Astrocyte of the cerebellum (primary cell): ENCODE measurements around the gene XPO4.
"Not testable (repeated sequence)": the region's sequence is repeated elsewhere in the genome, so short reads cannot be mapped to it uniquely, and the experiment has no call there.

Source experiments
- DNase-seq: peaks from one replicate; pipeline ENCODE4 v3.0.0-alpha.2; 2011; ENCODE audit warnings: low read depth
- H3K4me3 ChIP-seq: 2 replicates; pipeline ENCODE4 v1.5.1; 2011; ENCODE audit warnings: mild to moderate bottlenecking, low read depth, low read length, moderate library complexity
- in situ Hi-C: cut with HindIII; loops from 2 replicates; pipeline ENCODE4 v1.10.0; 2017; ENCODE audit warnings: low sequenced_read_pairs
- TF ChIP-seq, protein P1 (sequence below): IDR thresholded peaks from 2 replicates; pipeline ENCODE4 v1.5.1; 2012; ENCODE audit warnings: low read length, low read depth, moderate library complexity, mild to moderate bottlenecking; ENCODE audit errors: missing control alignments

Gene XPO4

DNA sequence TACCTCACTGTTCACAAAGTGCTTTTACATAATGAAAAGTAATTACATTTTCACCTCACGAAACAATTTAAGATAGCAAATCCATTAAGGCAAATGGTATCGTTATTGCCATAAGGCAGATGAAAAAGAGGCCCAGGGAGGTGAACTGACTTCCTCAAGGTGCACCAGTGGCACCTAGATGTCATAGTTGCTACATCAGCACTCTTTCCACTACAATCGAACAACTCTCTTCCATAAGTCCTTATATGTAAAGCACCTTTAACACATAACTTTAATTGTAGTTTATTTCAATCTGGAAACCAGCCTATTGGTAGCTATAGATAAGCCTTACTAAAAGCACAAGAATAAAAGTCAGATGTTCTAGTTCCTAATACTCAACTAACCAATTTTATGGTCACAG, 35.1 kb downstream of the XPO4 start:
- in situ Hi-C loops, result no loop called here
- TF ChIP-seq, protein P1, sequence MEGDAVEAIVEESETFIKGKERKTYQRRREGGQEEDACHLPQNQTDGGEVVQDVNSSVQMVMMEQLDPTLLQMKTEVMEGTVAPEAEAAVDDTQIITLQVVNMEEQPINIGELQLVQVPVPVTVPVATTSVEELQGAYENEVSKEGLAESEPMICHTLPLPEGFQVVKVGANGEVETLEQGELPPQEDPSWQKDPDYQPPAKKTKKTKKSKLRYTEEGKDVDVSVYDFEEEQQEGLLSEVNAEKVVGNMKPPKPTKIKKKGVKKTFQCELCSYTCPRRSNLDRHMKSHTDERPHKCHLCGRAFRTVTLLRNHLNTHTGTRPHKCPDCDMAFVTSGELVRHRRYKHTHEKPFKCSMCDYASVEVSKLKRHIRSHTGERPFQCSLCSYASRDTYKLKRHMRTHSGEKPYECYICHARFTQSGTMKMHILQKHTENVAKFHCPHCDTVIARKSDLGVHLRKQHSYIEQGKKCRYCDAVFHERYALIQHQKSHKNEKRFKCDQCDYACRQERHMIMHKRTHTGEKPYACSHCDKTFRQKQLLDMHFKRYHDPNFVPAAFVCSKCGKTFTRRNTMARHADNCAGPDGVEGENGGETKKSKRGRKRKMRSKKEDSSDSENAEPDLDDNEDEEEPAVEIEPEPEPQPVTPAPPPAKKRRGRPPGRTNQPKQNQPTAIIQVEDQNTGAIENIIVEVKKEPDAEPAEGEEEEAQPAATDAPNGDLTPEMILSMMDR, result no peak
- no peak overlapping the region for H3K4me3 ChIP-seq
- DNase-seq, result no peak

DNA sequence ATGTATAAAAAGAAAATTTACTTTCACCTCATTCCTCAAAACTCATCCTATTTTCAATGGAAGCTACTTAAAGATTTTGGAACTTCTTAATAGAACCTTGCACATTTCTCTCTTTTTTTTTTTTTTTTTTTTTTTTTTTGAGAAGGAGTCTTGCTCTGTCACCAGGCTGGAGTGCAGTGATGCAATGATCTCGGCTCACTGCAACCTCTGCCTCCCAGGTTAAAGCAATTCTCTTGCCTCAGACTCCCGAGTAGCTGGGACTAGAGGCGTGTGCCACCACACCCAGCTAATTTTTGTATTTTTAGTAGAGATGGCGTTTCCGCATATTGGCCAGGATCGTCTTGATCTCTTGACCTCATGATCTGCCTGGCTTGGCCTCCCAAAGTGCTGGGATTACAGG, 40.9 kb downstream of the XPO4 start:
- H3K4me3 ChIP-seq, in situ Hi-C loops, DNase-seq: not testable (repeated sequence)

DNA sequence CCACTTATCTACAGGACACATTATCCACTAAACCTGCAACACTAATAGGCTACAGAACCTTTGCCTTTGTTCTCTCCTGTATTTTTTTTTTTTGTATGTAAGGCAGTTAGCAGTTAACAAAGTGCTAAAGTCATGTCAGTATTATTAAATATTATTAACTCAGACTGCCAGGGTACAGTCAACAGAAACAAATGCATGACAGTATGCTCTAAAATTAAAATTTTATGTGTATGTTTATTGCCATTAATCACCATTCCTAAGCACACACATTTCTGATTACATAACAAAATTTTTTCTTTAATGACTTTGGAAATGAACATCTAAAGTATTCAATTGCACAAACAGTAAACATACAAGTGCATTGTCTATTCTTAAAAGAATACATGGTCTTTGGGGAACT, 41.7 kb downstream of the XPO4 start:
- no peak overlapping the region for H3K4me3 ChIP-seq
- TF ChIP-seq, protein P1, result no peak
- DNase-seq, result no peak
- in situ Hi-C loops, result no loop called here

DNA sequence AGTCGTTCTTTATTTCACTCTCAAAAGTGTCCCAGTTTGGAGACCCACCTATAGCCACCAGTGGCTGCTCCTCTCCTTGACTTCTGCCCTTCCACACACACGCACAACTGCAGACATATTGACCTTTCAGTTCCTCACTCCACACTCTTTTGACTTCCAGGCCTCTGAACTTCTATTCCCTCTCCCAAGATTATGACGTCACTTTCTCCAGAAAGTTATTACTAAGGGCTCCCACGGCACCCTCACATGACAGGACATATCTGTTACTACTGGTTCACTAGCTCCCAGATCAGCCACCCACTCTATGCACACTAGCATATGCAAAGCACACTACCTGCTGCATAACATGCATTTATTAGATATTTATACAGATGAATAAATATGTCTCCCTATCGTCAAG, 45.9 kb downstream of the XPO4 start:
- DNase-seq, result no peak
- H3K4me3 ChIP-seq, result no peak overlapping the region
- in situ Hi-C loops, result no loop called here
- TF ChIP-seq, protein P1, result no peak

DNA sequence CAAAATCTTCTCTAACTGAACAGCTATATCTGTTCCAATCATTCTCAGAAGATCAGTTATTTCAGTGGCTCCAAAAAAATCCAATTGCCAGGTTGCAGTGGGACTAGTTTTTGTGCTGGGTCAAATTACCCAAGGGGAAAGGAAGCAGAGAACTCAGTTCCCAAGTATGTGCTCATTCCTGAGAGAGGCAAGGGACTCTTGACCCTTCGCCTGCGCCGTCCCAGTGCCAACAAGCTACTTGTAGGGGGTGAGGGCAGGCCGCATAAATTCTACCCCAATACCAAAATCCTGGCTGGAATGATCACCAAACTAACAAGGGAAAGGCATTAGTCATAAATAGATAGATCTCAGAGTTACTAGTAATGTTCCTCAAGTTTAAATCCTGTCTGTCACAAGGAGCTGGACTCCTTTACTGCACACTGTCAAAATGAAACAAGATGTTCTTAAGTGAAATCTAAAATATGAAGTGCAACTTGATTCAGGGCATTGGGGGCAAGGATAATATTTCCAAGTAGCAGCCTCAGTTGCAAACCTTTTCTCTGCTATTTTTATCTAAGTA, 50.6 kb downstream of the XPO4 start:
- no peak overlapping the region for H3K4me3 ChIP-seq
- in situ Hi-C loops, result no loop called here
- TF ChIP-seq, protein P1, result no peak
- DNase-seq, result no peak

DNA sequence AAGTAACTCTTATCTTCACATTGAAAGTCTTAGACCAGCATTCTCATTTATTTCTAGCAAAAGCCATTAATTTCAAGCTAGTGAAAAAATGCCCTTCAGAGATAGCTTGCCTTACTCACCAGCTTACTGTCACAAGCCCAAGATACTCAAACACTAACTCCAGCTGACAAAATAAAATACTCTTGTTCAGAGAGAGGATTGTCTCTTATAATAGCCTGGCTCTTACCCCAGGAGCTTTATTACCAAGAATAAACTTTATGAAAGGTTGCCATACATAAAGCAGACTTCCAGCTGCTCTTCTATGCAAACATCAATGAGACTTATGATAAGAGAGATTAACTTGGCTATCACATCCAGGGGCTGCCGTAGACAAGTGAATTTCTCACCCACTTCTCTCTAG, 53.6 kb downstream of the XPO4 start:
- TF ChIP-seq, protein P1, result no peak
- in situ Hi-C loops, result loop anchor here (25.0 kb wide), 1 partner anchor 662 kb away; the partner anchor contains the start of gene GJB2
- H3K4me3 ChIP-seq, result no peak overlapping the region
- no peak for DNase-seq

DNA sequence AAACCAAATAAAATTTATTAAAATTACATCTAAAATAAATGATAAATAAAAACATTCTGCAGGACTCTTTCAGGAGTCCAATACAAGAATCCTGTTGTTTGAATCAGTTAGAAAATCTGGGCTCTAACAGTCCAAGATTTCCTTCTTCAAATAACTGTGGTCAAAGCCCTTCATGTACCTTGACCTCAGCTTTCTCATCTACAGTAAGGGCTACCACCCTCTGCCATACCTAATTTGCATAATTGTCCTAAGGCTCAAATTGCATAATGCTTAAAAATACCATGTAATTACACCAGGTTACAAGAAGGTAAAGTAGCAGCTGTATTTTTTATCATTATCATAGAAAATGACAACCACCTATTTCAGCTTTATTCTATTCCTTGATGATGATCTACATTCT, 54.3 kb downstream of the XPO4 start:
- TF ChIP-seq, protein P1, result no peak
- peak; percentile 6 for DNase-seq
- in situ Hi-C loops, result loop anchor here (25.0 kb wide), 1 partner anchor 661 kb away; the partner anchor contains the start of gene GJB2
- H3K4me3 ChIP-seq, result no peak overlapping the region
